HepG2 (cell line): Measurements from ENCODE around the gene MAMDC2. TPM values are rescaled to one million over a fixed set of nuclear protein-coding genes. Genes with fewer than 3 reads are reported as not detected.
A peak's percentile ranks its signal among the peaks of the same experiment; 100 is the strongest.

Experiments used
- ATAC-seq: fragments of 200-7000 bp; cut with Tn5 transposase; 3 replicates; pipeline ENCODE4 v1.9.1; 2020; ENCODE audit warnings: mild to moderate bottlenecking, moderate library complexity
- BruUV-seq: library from RNA; stranded (reverse); fragments of 400-500 nt; replicated peaks from 2 replicates; lab custom pipeline; 2021; lab: Mats Ljungman, UMichigan
- CTCF ChIA-PET: fragments of 300-600 bp; formaldehyde crosslinking; extraction: SDS; loops from one replicate; lab custom pipeline; 2021; ENCODE audit warnings: low total read pairs, inconsistent platforms, low intra/inter-chr PET ratio; lab: Yijun Ruan, JAX
- POLR2A ChIA-PET: fragments of 350-600 bp; sonication (Branson Sonifier 250); formaldehyde crosslinking; loops from one replicate; lab custom pipeline; 2020; ENCODE audit warnings: antibody characterized with exemption, inconsistent platforms; lab: Yijun Ruan, JAX
- DNase-seq: peaks from one replicate; pipeline ENCODE4 v3.0.0-alpha.2; 2015; ENCODE audit warnings: low spot score
- FAIRE-seq: peaks from 3 replicates; lab custom pipeline; 2011; peaks lifted over from hg19 to GRCh38; lab: Jason Lieb, UNC
- H2AFZ ChIP-seq: one replicate; pipeline ENCODE4 v1.6.1; 2011; ENCODE audit warnings: low read length, inconsistent platforms
- H3K27ac ChIP-seq: fragments of 300-600 bp; 3 replicates; pipeline ENCODE4 v1.8.0; 2011; ENCODE audit warnings: mixed run types, mild to moderate bottlenecking, mixed read lengths, low read length, inconsistent platforms; ENCODE audit not compliant: insufficient read depth; ENCODE audit errors: extremely low read length
- H3K27me3 ChIP-seq, 2 experiments: fragments of 200-600 bp in 1 of 2; 2 replicates in 1 of 2; 3 replicates in 1 of 2; pipeline versions ENCODE4 v1.6.0 to v1.8.0; 2011; ENCODE audit warnings: low read length in 2 of 2, mild to moderate bottlenecking in 2 of 2, moderate library complexity in 2 of 2, inconsistent platforms in 1 of 2; ENCODE audit not compliant: insufficient read depth in 2 of 2, control insufficient read depth in 1 of 2
- H3K36me3 ChIP-seq, 2 experiments: fragments of 200-600 bp in 1 of 2; replicated peaks in 1 of 2; 2 replicates in 1 of 2; 3 replicates in 1 of 2; pipeline versions ENCODE4 v1.5.1 to v1.8.0; 2011; ENCODE audit warnings: low read length in 2 of 2, inconsistent platforms in 1 of 2; ENCODE audit not compliant: insufficient read depth in 2 of 2, control insufficient read depth in 1 of 2
- H3K4me1 ChIP-seq: 2 replicates; pipeline ENCODE4 v1.5.1; 2012; ENCODE audit warnings: low read length, inconsistent platforms; ENCODE audit not compliant: insufficient read depth
- H3K4me2 ChIP-seq: 2 replicates; pipeline ENCODE4 v1.6.0; 2011; ENCODE audit warnings: low read depth, low read length, inconsistent platforms
- H3K4me3 ChIP-seq, 3 experiments: fragments of 200-600 bp in 1 of 3; sonication (generic), shearing (Covaris generic) in 1 of 3; replicated peaks in 1 of 3; 2 replicates each; pipeline ENCODE4 v1.5.1; 2011 to 2016; ENCODE audit warnings: low read length in 3 of 3, inconsistent platforms in 2 of 3, low read depth in 2 of 3, mild to moderate bottlenecking in 2 of 3, control low read depth in 1 of 3, mixed read lengths in 1 of 3; ENCODE audit not compliant: insufficient read depth in 1 of 3
- H3K79me2 ChIP-seq: one replicate; pipeline ENCODE4 v1.6.1; 2011; ENCODE audit warnings: low read length, inconsistent platforms; ENCODE audit not compliant: insufficient read depth
- H3K9ac ChIP-seq: 2 replicates; pipeline ENCODE4 v1.6.0; 2011; ENCODE audit warnings: mild to moderate bottlenecking, low read depth, low read length, inconsistent platforms; ENCODE audit not compliant: insufficient read depth
- H3K9me3 ChIP-seq: 2 replicates; pipeline ENCODE4 v1.5.1; 2012; ENCODE audit warnings: mild to moderate bottlenecking, low read length
- H4K20me1 ChIP-seq: 2 replicates; pipeline ENCODE4 v1.6.0; 2011; ENCODE audit warnings: inconsistent platforms, mild to moderate bottlenecking, low read length, moderate library complexity; ENCODE audit not compliant: insufficient read depth
- CEBPB ChIP-seq: IDR thresholded peaks from 2 replicates; pipeline ENCODE4 v1.6.1; 2011; ENCODE audit warnings: low read depth, low read length, improper control_type of control experiment, borderline replicate concordance
- WGBS: methylation state at CpG from one replicate; pipeline ENCODE4 v1.1.6; 2017; ENCODE audit warnings: low lambda C conversion rate; 5-methylcytosine and 5-hydroxymethylcytosine counted together
- in situ Hi-C: cut with HindIII; loops from 2 replicates; pipeline ENCODE4 v1.10.0; 2017; ENCODE audit warnings: low pct_unique_long_range_greater_than_20kb; ENCODE audit not compliant: extremely low pct_ligation_motif_present
- intact Hi-C: fragments of 100-400 bp; cut with micrococcal nuclease; formaldehyde crosslinking; loops from one replicate; pipeline ENCODE4 v1.10.0; 2022; ENCODE audit not compliant: unreplicated experiment
- polyA plus RNA-seq, 8 experiments: library from polyadenylated mRNA; depleted of rRNA in 3 of 8; stranded (reverse) in 7 of 8; unstranded in 1 of 8; fragments of >200 nt; fragmentation: Illumina TruSeq in 4 of 8; extraction: Trizol in 4 of 8; gene quantifications; 2 replicates each; pipeline versions ENCODE4 v1.2.1 to v1.2.3, GENCODE V29; 2011 to 2016; ENCODE audit warnings: low read depth in 4 of 8, missing spikeins in 1 of 8, mixed read lengths in 1 of 8; ENCODE audit not compliant: insufficient read depth in 1 of 8
- total RNA-seq, 5 experiments: library from RNA; depleted of rRNA; stranded (reverse); fragments of >200 nt; fragmentation: Illumina TruSeq; extraction: Trizol; gene quantifications; 2 replicates each; pipeline ENCODE4 v1.2.3, GENCODE V29; 2016; ENCODE audit warnings: low read depth in 1 of 5
- TF ChIP-seq, protein P1 (sequence below): sonication (generic); formaldehyde crosslinking; IDR thresholded peaks from 2 replicates; pipeline ENCODE4 v1.4.0; 2020; ENCODE audit warnings: low read depth, missing genetic modification reagents

The MAMDC2 gene
- total and polyA plus RNA-seq, 2 of the 13 experiments (the other 11 are each of a cell fraction or from before 2014, with no cell fraction given), result not detected

- 59% methylated on average over 6 of the region's 6 CpGs for WGBS
- Histone ChIP-seq H3K4me2 (no peak overlapping the region), H3K4me3 (no peak overlapping the region), H3K27ac (no peak overlapping the region), H4K20me1 (no peaks in the 10 kb centered on the region), H2AFZ (no peak overlapping the region), H3K4me1 (peaks cover 9% of the 10 kb centered on the region), H3K79me2 (no peaks in the 10 kb centered on the region), H3K36me3 (no peaks in the 10 kb centered on the region), H3K27me3 (no peaks in the 10 kb centered on the region), H3K9me3 (no peaks in the 10 kb centered on the region), H3K9ac (no peak overlapping the region)
- POLR2A ChIA-PET, result no interaction called here
- in situ Hi-C loops, result no loop called here
- FAIRE-seq (no peak), DNase-seq (no peak), ATAC-seq (no peak)
- no TSS peak for BruUV-seq
- TF ChIP-seq, protein P1, sequence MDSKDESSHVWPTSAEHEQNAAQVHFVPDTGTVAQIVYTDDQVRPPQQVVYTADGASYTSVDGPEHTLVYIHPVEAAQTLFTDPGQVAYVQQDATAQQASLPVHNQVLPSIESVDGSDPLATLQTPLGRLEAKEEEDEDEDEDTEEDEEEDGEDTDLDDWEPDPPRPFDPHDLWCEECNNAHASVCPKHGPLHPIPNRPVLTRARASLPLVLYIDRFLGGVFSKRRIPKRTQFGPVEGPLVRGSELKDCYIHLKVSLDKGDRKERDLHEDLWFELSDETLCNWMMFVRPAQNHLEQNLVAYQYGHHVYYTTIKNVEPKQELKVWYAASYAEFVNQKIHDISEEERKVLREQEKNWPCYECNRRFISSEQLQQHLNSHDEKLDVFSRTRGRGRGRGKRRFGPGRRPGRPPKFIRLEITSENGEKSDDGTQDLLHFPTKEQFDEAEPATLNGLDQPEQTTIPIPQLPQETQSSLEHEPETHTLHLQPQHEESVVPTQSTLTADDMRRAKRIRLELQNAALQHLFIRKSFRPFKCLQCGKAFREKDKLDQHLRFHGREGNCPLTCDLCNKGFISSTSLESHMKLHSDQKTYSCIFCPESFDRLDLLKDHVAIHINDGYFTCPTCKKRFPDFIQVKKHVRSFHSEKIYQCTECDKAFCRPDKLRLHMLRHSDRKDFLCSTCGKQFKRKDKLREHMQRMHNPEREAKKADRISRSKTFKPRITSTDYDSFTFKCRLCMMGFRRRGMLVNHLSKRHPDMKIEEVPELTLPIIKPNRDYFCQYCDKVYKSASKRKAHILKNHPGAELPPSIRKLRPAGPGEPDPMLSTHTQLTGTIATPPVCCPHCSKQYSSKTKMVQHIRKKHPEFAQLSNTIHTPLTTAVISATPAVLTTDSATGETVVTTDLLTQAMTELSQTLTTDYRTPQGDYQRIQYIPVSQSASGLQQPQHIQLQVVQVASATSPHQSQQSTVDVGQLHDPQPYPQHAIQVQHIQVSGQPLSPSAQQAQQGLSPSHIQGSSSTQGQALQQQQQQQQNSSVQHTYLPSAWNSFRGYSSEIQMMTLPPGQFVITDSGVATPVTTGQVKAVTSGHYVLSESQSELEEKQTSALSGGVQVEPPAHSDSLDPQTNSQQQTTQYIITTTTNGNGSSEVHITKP (CRISPR knock-in tag), result no peak
- TF ChIP-seq CEBPB, result 0 out of 2 replicates have a peak, but pooled peaks have one; percentile 3
- intact Hi-C loops, result no loop called here
- CTCF ChIA-PET, result no interaction called here
Measured at GRCh38 chr9:70133253-70134208, 89.9 kb downstream of the MAMDC2 start.
